ENCODE measurements around the gene ORC2. TPM values are rescaled to one million over a fixed set of nuclear protein-coding genes. Genes with fewer than 3 reads are reported as not detected.
A peak's percentile ranks its signal among the peaks of the same experiment; 100 is the strongest.

ORC2 gene
- total and polyA plus RNA-seq, 10 of the 15 experiments (the other 5 are each of a cell fraction or from before 2014, with no cell fraction given), result 6.1 to 36.9 (median 17.6) TPM

GRCh38 chr2:200905618-200906296 lies 57.7 kb downstream of the ORC2 start (continued):
- TF ChIP-seq, protein P1, sequence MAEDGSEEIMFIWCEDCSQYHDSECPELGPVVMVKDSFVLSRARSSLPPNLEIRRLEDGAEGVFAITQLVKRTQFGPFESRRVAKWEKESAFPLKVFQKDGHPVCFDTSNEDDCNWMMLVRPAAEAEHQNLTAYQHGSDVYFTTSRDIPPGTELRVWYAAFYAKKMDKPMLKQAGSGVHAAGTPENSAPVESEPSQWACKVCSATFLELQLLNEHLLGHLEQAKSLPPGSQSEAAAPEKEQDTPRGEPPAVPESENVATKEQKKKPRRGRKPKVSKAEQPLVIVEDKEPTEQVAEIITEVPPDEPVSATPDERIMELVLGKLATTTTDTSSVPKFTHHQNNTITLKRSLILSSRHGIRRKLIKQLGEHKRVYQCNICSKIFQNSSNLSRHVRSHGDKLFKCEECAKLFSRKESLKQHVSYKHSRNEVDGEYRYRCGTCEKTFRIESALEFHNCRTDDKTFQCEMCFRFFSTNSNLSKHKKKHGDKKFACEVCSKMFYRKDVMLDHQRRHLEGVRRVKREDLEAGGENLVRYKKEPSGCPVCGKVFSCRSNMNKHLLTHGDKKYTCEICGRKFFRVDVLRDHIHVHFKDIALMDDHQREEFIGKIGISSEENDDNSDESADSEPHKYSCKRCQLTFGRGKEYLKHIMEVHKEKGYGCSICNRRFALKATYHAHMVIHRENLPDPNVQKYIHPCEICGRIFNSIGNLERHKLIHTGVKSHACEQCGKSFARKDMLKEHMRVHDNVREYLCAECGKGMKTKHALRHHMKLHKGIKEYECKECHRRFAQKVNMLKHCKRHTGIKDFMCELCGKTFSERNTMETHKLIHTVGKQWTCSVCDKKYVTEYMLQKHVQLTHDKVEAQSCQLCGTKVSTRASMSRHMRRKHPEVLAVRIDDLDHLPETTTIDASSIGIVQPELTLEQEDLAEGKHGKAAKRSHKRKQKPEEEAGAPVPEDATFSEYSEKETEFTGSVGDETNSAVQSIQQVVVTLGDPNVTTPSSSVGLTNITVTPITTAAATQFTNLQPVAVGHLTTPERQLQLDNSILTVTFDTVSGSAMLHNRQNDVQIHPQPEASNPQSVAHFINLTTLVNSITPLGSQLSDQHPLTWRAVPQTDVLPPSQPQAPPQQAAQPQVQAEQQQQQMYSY (CRISPR knock-in tag; IDR thresholded peaks at IDR 0.05), result no peak

DNA sequence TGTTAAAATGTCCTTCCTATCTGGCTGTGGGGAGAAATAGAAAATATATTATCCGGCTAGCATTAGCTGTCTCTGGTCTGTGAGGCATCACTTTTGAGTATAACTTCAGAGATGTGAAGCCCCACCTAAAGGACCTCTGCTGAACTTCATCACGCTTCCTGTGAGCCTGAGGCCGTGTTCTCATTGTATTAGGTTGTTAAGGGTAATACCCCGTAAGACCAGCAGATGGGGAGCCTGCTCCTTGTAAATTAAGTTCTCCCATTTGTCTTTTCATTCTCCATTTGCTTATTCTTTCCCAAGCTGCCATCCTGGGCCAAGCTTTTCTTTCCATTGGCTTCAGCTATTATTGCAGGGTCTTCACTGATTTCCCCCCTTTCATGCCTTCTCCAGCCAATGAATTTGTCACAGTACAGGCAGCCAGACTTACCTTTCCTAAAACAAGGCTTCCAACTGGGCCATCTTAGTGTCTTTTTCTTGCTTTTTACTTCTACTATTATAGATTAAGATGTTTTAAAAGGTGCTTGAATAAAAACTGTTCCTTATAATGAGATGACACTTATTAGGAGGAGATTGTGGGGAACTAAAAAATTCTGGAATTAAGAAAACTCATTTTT lies 61.9 kb downstream of the ORC2 start:
- Histone ChIP-seq H3K9ac (ENCODE audit: control insufficient read depth, insufficient read depth, low read length) (no peak overlapping the region), H3K9me3 (replicated peaks; ENCODE audit: control insufficient read depth, insufficient read depth, low read length) (no peaks in the 10 kb centered on the region), H2AFZ (ENCODE audit: control insufficient read depth, low read depth, low read length) (peak overlapping the region; percentile 37), H3K4me2 (ENCODE audit: control insufficient read depth, insufficient read depth) (no peak overlapping the region), H3K27me3 (replicated peaks in 1 of 2; ENCODE audit: control insufficient read depth in 2 of 2, insufficient read depth in 2 of 2, low read length in 1 of 2) (no peaks in the 10 kb centered on the region), H3K27ac (ENCODE audit: control insufficient read depth, insufficient read depth) (no peak overlapping the region), H3K36me3 (ENCODE audit: control insufficient read depth in 2 of 2, insufficient read depth in 2 of 2, low read length in 1 of 2) (peaks cover 6 to 36% of the 10 kb centered on the region in 2 experiments), H3K4me1 (ENCODE audit: control insufficient read depth, insufficient read depth, low read length) (no peaks in the 10 kb centered on the region), H4K20me1 (ENCODE audit: control insufficient read depth, insufficient read depth) (no peaks in the 10 kb centered on the region), H3K79me2 (ENCODE audit: control insufficient read depth, insufficient read depth, low read length) (no peaks in the 10 kb centered on the region), H3K4me3 (no peak overlapping the region)
- 1% methylated on average over 4 of the region's 4 CpGs for WGBS (ENCODE audit: insufficient coverage, insufficient replicate concordance, low lambda C conversion rate, missing lambda C conversion rate)
- ChIA-PET POLR2A (interaction anchor here (1.0 to 1.2 kb wide), 2 partner anchors 281 to 331 kb away, joined by 4 to 5 read pairs; partner anchors contain the start of gene CASP10), SMC1A (ENCODE audit: uncharacterized antibody, unreplicated experiment) (interaction anchor here (0.7 to 8.2 kb wide), 17 partner anchors 11 to 1277 kb away, joined by 3 to 144 read pairs (median 5); partner anchors contain the start of genes CASP10, CLK1, NIF3L1 and PPIL3), CTCF (interaction anchor here (0.5 to 8.2 kb wide), 28 partner anchors 9 to 418 kb away, joined by 3 to 256 read pairs (median 4); partner anchors contain the start of genes CASP10, HYCC2, NDUFB3 and NIF3L1), RAD21 (ENCODE audit: unreplicated experiment) (interaction anchor here (0.6 to 2.3 kb wide), 19 partner anchors 12 to 463 kb away, joined by 3 to 24 read pairs (median 4); partner anchors contain the start of genes CASP10, CLK1, NIF3L1 and ORC2)
- BruUV-seq (replicated peaks), result no TSS peak
- intact Hi-C loops (cut with micrococcal nuclease; ENCODE audit: unreplicated experiment) (loop anchor here (1.0 to 5.0 kb wide), 4 partner anchors 188 to 331 kb away; no protein-coding TSS in a partner anchor), in situ Hi-C loops (cut with MboI) (no loop called here)
- FAIRE-seq (no peak), ATAC-seq (peak; percentile 99), DNase-seq (ENCODE audit: low read depth, low spot score) (peak; percentile 72)
- TF ChIP-seq RCOR1 (conservative IDR thresholded peaks at IDR 0.05; ENCODE audit: low read depth, low read length) (no peak), MXI1 (IDR thresholded peaks at IDR 0.05; ENCODE audit: low read depth, low read length) (no peak), JUNB (IDR thresholded peaks at IDR 0.05) (no peak), CEBPB (IDR thresholded peaks at IDR 0.05; ENCODE audit: borderline replicate concordance in 1 of 2, low read depth in 2 of 2, low read length in 2 of 2) (no peak), CREM (IDR thresholded peaks at IDR 0.05; ENCODE audit: low read depth) (no peak), ATF2 (IDR thresholded peaks at IDR 0.05; ENCODE audit: low read length) (no peak), NKRF (conservative IDR thresholded peaks at IDR 0.05) (no peak), SMC3 (IDR thresholded peaks at IDR 0.05; ENCODE audit: borderline replicate concordance, low read length) (peak; percentile 85)

Data from GM12878 (cell line).